Fibroblast of villous mesenchyme (primary cell): ENCODE data around the gene RIMBP2. TPM values are rescaled to one million over a fixed set of nuclear protein-coding genes. Genes with fewer than 3 reads are reported as not detected.

Experiments used
- DNase-seq: peaks from one replicate; pipeline ENCODE4 v3.0.0-alpha.2; 2010; ENCODE audit warnings: low read depth
- H3K4me3 ChIP-seq: 2 replicates; pipeline ENCODE4 v1.5.1; 2011; ENCODE audit warnings: low read depth, mild to moderate bottlenecking, low read length
- total RNA-seq: library from RNA; depleted of rRNA; stranded (reverse); fragments of >200 nt; gene quantifications from 2 replicates; pipeline ENCODE4 v1.2.3, GENCODE V29; 2012
- TF ChIP-seq, protein P1 (sequence below): IDR thresholded peaks from 2 replicates; pipeline ENCODE4 v1.5.1; 2012; ENCODE audit warnings: low read depth, mild to moderate bottlenecking, low read length; ENCODE audit not compliant: insufficient read depth

Gene RIMBP2
- total RNA-seq, 1 donor = not detected

DNA sequence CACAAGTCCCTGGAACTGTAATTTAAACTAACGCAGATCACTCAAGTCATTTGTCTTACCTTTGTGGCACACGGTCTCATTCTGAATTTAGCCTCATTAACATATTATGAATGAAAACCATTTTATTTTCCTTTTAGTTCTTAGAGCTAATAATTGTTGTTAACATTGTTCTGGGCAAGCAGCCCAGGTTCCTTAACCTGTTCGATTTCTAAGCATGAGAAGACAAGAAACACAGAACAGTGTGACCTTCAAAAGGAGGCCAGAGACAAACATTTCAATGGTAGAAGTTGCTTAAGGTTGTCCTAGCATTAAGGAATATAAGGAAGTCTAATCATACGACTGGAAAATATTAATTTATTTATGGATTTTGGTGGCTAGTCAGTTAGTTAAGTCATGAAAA lies 343.2 kb downstream of the RIMBP2 start:
- DNase-seq = no peak
- H3K4me3 ChIP-seq = no peak overlapping the region
- TF ChIP-seq, protein P1, sequence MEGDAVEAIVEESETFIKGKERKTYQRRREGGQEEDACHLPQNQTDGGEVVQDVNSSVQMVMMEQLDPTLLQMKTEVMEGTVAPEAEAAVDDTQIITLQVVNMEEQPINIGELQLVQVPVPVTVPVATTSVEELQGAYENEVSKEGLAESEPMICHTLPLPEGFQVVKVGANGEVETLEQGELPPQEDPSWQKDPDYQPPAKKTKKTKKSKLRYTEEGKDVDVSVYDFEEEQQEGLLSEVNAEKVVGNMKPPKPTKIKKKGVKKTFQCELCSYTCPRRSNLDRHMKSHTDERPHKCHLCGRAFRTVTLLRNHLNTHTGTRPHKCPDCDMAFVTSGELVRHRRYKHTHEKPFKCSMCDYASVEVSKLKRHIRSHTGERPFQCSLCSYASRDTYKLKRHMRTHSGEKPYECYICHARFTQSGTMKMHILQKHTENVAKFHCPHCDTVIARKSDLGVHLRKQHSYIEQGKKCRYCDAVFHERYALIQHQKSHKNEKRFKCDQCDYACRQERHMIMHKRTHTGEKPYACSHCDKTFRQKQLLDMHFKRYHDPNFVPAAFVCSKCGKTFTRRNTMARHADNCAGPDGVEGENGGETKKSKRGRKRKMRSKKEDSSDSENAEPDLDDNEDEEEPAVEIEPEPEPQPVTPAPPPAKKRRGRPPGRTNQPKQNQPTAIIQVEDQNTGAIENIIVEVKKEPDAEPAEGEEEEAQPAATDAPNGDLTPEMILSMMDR = no peak

DNA sequence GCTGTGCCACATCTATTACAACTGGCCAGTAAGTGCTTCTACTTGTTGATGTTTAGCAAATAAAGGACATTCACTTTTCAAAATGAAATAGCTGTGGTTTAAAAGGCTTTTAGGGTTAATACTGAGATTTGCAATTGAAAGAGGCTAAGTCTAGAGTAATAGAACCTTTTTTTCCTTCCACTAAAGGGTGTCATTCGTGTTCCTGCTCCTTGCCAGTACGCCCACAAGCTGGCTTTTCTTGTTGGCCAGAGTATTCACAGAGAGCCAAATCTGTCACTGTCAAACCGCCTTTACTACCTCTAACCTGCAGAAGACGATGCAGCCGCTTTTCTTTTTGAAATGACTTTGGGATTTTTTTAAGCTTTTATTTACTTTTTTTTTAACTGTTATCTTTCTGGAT lies 344.8 kb downstream of the RIMBP2 start:
- H3K4me3 ChIP-seq = no peak overlapping the region
- TF ChIP-seq, protein P1 = no peak
- no peak for DNase-seq

DNA sequence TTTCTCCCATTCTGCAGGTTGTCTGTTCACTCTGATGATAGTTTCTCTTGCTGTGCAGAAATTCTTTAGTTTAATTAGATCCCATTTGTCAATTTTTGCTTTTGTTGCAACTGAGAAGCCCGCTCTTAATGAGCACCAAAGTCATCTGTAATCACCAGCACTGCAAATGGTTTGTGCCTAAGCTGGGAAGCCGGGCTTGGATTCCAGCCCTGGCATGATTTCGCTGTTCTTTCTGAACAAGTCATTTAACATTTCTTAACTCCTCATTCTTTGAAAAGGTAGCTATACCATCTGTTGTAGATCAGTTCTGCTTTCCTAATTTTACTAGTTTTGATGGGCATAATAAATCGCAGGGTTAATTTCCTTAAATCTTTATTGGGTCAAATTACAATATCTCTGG lies 346.3 kb downstream of the RIMBP2 start:
- DNase-seq = no peak
- TF ChIP-seq, protein P1 = no peak
- no peak overlapping the region for H3K4me3 ChIP-seq

DNA sequence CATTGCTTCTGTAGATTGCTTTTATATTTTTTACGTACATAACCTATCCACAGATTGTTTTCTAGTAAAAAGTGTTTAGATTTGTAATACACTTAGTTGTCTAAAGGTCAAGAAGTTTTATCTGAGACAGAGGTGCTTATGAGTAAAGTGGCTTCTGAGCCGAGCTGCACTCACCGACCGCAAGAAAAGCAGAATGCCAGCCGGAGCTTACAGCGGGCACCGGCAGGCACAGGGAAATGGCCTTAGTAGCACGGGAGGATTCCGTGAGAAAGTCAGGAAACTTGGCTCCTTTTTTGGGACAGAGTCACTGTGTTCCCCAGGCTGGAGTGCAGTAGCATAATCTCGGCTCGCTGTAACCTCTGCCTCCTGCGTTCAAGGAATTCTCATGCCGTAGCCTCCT lies 348.6 kb downstream of the RIMBP2 start:
- no peak for DNase-seq
- TF ChIP-seq, protein P1 = no peak
- H3K4me3 ChIP-seq = no peak overlapping the region

DNA sequence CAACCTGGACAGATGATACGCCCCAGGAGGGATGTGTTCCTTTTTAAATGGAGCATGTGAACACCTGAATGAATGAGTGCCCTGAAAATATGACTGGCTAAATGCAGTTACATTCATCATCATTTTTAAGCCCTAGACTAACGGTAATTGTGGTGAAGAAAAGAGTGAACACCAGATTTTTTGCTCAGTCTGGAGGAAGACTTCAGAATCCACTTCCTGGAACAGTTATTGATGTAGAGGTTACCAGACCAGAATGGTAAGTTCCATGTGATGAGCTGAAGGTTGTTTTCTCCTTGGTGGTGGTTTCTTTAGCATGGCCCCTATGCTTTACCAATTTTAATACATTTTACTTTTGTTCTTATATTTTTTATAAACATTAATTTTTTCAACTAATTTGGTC lies 349.1 kb downstream of the RIMBP2 start:
- H3K4me3 ChIP-seq = no peak overlapping the region
- TF ChIP-seq, protein P1 = no peak
- DNase-seq = no peak

DNA sequence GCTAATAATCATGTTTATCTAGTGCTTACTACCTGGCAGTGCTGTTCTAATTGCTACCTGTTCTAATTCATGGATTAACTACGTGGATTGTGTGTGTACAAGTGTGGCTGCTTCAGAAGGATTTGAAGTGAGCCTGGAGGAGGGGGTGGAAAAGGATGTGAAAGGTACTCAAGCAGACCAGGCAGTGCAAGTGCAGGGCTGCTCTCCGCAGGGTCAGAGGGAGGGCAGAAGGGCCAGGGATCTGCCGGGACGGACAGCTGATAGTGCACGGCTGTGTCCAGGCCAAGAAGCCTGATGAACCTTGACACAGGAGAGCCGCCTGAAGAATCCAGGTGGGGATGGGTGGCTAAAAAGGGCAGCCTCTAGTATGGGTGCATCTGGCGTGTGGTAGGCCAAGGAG lies 349.9 kb downstream of the RIMBP2 start:
- no peak for DNase-seq
- no peak overlapping the region for H3K4me3 ChIP-seq
- TF ChIP-seq, protein P1 = no peak

DNA sequence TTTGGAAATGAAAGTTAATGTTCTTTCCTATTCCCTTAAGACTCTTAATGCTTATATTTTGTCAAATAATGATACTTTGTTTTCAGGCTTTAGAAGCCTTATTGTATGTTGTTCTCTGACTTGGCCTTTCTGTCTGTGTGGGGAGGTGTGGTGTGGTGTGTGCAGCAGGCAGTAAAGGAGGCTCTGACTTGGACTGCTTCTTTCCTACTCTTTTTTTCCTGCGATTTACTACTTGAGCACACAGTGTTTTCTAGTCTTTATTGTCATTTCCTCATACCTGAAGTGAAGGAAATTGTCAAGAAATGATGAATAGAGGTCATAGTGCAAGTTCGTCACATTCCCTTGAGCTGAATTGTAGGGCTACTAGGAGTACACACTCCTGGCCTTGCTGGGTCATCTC lies 351.5 kb downstream of the RIMBP2 start:
- H3K4me3 ChIP-seq = no peak overlapping the region
- TF ChIP-seq, protein P1 = no peak
- DNase-seq = no peak
